ENCODE results near the gene BAG3.

- TF ChIP-seq EZH2 (IDR thresholded peaks at IDR 0.05; ENCODE audit: borderline replicate concordance, low read depth, low read length, poor library complexity, severe bottlenecking) (no peak), CTCF (conservative IDR thresholded peaks at IDR 0.05; ENCODE audit: low read depth, low read length) (no peak)
Observed at GRCh38 chr10:119654540-119654939, 3.4 kb downstream of the BAG3 start.
